ENCODE data around the gene C16orf74.

Gene C16orf74

DNA sequence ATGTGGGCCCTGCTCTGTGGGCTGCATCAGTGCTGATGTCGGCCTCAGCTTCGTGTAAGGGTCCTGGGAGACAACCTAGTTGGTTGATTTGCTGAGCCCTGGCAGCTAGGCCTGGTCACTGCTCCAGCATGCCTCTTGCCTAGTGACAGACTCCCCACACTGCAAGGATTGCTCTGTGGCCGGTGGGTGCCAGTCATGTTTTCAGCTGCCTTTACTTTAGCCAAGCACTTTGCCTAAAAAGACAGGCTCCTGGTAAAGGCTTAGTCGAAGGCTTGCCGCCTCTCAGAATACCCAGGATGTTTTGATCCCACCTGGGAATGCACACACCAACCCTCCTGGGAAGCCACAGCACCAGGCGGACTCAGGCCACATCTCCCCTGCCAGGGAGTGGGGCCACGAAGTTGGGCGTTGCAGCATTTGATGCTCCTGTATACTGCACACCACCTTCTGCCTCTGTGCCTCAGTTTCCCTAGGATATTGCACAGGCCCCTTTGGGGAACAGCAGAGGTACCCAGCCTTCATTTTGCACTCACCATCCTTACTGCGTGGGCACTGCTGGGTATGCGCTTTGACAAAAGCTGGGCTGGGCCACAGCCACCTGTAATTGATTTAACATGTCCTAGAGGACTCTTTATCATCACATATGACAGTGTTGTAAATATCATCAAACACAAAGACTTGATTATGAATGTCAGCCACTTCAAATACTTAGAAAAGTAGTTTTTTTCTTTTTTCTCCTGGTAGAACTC, 82.0 kb downstream of the C16orf74 start:
- Histone ChIP-seq H3K27ac (no peak overlapping the region), H3K9me3 (no peaks in the 10 kb centered on the region), H3K27me3 (no peaks in the 10 kb centered on the region), H3K4me1 (no peaks in the 10 kb centered on the region), H4K20me1 (peaks cover 90% of the 10 kb centered on the region), H3K36me3 (peaks cover 100% of the 10 kb centered on the region), H3K4me2 (no peak overlapping the region), H3K9ac (no peak overlapping the region), H3K4me3 (no peak overlapping the region)
- no peak for TF ChIP-seq Cebpa-rat (IDR thresholded peaks at IDR 0.05)

DNA sequence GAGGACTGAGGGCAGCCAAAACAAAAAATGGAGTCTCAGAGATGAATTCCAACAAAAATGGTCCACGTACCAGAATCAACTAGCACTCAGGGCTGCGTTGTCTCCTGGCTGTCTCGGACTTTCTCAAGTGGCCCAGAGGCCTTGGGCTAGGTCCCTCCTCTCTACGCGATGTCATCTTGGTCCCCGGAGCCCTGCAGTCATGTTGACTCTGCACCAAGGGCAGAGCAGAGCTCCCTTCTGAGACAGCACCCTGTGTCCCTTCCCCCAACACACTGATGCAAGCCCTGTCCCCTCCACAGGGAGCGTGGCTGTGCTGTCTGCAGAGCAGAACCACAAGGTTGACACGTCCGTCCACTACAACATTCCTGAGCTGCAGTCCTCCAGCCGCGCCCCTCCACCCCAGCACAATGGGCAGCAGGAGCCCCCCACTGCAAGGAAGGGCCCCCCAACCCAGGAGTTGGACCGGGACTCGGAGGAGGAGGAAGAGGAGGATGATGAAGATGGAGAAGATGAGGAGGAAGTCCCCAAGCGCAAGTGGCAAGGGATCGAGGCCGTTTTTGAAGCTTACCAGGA, 83.0 kb downstream of the C16orf74 start:
- Histone ChIP-seq H3K4me2 (no peak overlapping the region), H3K27ac (no peak overlapping the region), H3K9ac (no peak overlapping the region), H3K4me1 (no peaks in the 10 kb centered on the region), H3K27me3 (no peaks in the 10 kb centered on the region), H3K4me3 (no peak overlapping the region), H4K20me1 (peaks cover 89% of the 10 kb centered on the region), H3K9me3 (no peaks in the 10 kb centered on the region), H3K36me3 (peaks cover 100% of the 10 kb centered on the region)
- no peak for TF ChIP-seq Cebpa-rat (IDR thresholded peaks at IDR 0.05)

DNA sequence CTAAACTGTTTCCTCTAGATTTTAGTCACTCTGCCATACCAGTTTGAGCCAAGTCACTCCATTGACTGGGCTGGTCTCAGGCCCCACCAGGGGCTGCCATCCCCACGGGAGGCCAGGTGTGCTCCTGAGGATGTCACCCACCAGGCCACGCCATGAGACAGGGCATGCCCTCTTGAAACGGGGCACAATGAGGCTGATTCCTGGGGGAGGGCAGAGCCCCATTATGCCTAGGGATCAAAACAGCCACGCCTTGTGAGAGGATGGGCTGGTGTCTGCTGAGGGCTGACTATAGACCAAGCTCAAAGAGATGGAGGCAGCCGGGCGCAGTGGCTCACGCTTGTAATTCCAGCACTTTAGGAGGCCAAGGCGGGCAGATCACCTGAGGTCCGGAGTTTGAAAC, 83.6 kb downstream of the C16orf74 start:
- no peak overlapping the region for H3K27ac ChIP-seq
- H3K27me3 ChIP-seq: no peaks in the 10 kb centered on the region
- TF ChIP-seq Cebpa-rat (IDR thresholded peaks at IDR 0.05): no peak
- H3K36me3 ChIP-seq: peaks cover 100% of the 10 kb centered on the region
- no peak overlapping the region for H3K9ac ChIP-seq
- no peak overlapping the region for H3K4me2 ChIP-seq
- H4K20me1 ChIP-seq: peaks cover 89% of the 10 kb centered on the region
- no peaks in the 10 kb centered on the region for H3K9me3 ChIP-seq
- H3K4me1 ChIP-seq: no peaks in the 10 kb centered on the region
- no peak overlapping the region for H3K4me3 ChIP-seq

DNA sequence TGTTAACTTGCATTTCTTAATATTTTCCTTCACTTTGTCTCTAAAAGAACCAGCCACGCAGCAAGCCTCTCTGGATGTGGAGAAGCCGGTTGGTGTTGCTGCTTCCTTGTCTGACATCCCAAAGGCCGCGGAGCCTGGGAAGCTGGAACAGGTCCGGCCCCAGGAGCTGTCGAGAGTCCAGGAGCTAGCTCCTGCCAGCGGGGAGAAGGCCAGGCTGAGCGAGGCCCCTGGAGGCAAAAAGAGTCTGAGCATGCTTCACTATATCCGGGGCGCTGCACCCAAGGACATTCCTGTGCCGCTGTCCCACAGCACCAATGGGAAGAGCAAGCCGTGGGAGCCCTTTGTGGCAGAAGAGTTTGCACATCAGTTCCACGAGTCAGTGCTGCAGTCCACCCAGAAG, 85.0 kb downstream of the C16orf74 start:
- Histone ChIP-seq H4K20me1 (peaks cover 93% of the 10 kb centered on the region), H3K4me2 (no peak overlapping the region), H3K27ac (no peak overlapping the region), H3K36me3 (peaks cover 100% of the 10 kb centered on the region), H3K4me1 (no peaks in the 10 kb centered on the region), H3K4me3 (no peak overlapping the region), H3K9me3 (no peaks in the 10 kb centered on the region), H3K27me3 (no peaks in the 10 kb centered on the region), H3K9ac (no peak overlapping the region)
- no peak for TF ChIP-seq Cebpa-rat (IDR thresholded peaks at IDR 0.05)

DNA sequence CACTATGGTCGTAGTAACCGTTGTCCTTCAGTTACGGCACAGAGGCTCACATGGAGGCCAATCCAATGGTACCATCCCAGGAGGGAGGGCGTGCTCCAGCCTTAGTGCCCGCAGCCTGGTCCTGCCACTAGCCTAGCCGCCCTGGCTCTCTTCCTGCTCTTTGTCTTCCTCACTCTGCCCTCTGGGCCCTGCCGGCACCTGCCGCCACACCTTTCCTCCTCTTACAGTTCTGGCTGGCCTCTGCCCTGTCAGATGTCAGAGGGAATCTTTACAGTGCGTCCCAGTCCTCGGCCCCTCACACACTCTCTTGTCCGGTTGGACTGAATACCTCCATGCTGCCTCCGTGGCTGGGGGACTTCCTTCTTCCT, 85.5 kb downstream of the C16orf74 start:
- no peak for TF ChIP-seq Cebpa-rat (IDR thresholded peaks at IDR 0.05)
- no peak overlapping the region for H3K27ac ChIP-seq
- H3K4me1 ChIP-seq: no peaks in the 10 kb centered on the region
- no peaks in the 10 kb centered on the region for H3K9me3 ChIP-seq
- H3K9ac ChIP-seq: no peak overlapping the region
- no peak overlapping the region for H3K4me3 ChIP-seq
- H3K36me3 ChIP-seq: peaks cover 100% of the 10 kb centered on the region
- H4K20me1 ChIP-seq: peaks cover 97% of the 10 kb centered on the region
- H3K27me3 ChIP-seq: no peaks in the 10 kb centered on the region
- no peak overlapping the region for H3K4me2 ChIP-seq

DNA sequence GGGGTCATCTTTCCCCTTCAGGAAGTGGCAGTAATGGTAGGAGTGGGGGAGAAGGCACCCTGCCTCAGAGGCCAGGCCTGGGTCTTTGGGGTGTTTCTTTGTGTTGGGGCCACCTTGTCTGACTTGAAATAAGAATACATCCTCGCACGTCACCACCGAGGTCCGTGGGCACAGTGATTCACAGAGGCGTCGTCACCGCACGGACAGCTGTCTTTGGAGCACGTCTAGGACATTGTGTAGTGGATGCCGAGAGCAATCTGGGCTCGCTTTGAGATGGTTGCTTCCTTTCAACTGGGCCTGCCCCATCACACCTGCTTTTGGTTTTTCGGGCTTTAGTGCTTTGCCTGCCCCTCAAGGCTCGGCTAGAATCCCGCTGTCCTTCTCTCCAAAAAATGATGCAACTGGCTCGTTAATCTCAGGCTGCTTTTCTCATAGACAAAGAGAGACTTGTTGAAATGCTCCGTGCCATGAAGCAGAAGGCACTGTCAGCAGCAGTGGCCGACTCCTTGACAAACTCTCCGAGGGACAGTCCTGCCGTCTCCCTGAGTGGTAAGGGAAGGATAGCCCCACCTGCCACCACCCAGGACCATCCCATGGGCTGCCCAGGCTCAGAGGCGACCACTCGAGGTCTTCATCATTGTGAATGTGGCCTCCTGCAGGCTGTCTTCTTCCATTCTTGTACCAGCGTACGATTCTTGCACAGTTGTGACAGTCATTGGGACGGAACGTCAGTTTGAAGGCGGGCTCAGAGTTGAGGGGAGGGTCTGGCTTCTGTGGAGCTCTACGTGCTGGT, 86.1 kb downstream of the C16orf74 start:
- H3K27ac ChIP-seq: no peak overlapping the region
- no peak overlapping the region for H3K4me3 ChIP-seq
- TF ChIP-seq Cebpa-rat (IDR thresholded peaks at IDR 0.05): no peak
- no peaks in the 10 kb centered on the region for H3K9me3 ChIP-seq
- no peak overlapping the region for H3K4me2 ChIP-seq
- peaks cover 100% of the 10 kb centered on the region for H3K36me3 ChIP-seq
- H3K9ac ChIP-seq: no peak overlapping the region
- peaks cover 97% of the 10 kb centered on the region for H4K20me1 ChIP-seq
- H3K4me1 ChIP-seq: no peaks in the 10 kb centered on the region
- H3K27me3 ChIP-seq: no peaks in the 10 kb centered on the region

DNA sequence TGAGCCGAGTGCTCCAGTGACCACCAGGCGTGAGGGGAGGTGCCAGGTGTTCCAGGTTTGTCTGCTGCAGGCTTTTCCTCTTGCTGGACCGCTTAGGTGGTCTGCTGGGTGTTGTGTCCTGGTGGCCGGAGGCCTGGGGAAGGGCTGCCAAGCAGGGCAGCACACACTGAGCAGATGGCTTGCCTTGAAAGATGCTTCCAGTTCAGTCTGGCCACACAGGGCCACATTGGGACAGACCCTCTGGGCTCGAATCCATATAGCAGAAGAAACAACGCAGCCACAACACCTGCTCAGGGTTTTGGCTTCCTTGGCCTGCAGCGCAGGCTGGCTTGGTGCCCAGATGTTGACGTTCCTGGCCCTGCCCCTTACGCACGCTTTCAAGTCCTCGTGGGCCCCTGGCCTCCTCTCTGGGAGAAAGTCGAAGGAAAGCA, 87.0 kb downstream of the C16orf74 start:
- no peak overlapping the region for H3K9ac ChIP-seq
- H3K27me3 ChIP-seq: no peaks in the 10 kb centered on the region
- H3K9me3 ChIP-seq: no peaks in the 10 kb centered on the region
- H3K36me3 ChIP-seq: peaks cover 100% of the 10 kb centered on the region
- no peak for TF ChIP-seq Cebpa-rat (IDR thresholded peaks at IDR 0.05)
- no peak overlapping the region for H3K4me3 ChIP-seq
- peaks cover 97% of the 10 kb centered on the region for H4K20me1 ChIP-seq
- no peak overlapping the region for H3K4me2 ChIP-seq
- H3K27ac ChIP-seq: no peak overlapping the region
- no peaks in the 10 kb centered on the region; the same call in 1 of the 2 replicates for H3K4me1 ChIP-seq

DNA sequence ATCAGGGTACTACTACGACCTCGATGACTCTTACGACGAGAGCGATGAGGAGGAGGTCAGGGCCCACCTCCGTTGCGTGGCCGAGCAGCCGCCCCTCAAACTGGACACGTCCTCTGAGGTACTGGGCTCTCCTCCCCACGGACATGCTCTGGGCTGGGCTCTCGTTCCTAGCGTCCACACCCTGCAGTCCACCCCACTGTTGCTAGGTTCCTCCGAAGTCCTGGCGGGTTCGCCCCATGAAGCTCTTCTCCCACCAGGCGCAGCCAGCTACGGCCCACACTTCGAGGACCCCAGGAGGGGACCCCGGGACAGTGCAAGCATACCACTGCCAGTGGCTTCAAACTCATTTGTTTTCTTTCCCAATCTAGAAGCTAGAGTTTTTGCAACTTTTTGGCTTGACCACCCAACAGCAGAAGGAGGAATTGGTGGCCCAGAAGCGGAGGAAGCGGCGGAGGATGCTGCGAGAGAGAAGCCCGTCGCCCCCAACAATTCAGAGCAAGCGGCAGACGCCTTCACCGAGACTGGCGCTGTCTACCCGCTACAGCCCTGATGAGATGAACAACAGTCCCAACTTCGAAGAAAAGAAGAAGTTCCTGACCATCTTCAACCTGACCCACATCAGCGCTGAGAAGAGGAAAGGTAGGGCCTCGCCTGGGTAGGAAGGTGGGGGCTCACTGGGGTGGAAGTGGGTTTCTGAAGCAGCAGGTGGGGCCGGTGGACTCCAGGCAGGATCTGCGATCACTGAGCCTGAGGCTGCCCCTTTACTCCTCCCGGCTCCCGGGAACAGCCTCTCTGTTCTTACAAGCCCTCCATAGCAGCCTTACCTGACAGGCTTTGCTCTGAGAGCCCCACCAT, 87.7 kb downstream of the C16orf74 start:
- H3K9ac ChIP-seq: no peak overlapping the region
- peaks cover 100% of the 10 kb centered on the region for H3K36me3 ChIP-seq
- TF ChIP-seq Cebpa-rat (IDR thresholded peaks at IDR 0.05): no peak
- H4K20me1 ChIP-seq: peaks cover 97% of the 10 kb centered on the region
- no peaks in the 10 kb centered on the region; the same call in 1 of the 2 replicates for H3K4me1 ChIP-seq
- no peak overlapping the region for H3K4me2 ChIP-seq
- H3K27ac ChIP-seq: no peak overlapping the region
- H3K9me3 ChIP-seq: no peaks in the 10 kb centered on the region
- H3K27me3 ChIP-seq: no peaks in the 10 kb centered on the region
- H3K4me3 ChIP-seq: no peak overlapping the region

DNA sequence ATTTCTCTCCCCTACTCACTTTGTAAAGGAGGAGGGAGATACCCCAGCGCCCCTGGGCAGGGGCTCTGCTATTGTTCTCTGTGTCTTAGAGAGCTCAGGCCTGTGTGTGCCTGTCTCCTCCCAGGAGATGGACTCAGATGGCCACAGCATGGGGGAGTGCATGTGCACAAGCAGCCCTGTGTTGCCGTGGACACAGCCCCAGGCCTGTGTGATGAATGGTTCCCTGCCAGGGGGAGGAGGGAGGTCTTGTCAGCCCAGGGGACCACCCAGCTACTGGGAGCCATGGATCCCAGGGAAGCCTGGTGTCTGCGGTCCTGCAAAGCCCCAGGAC, 88.4 kb downstream of the C16orf74 start:
- Histone ChIP-seq H3K36me3 (peaks cover 100% of the 10 kb centered on the region), H3K4me1 (no peaks in the 10 kb centered on the region; the same call in 1 of the 2 replicates), H3K4me2 (no peak overlapping the region), H3K4me3 (no peak overlapping the region), H3K27me3 (no peaks in the 10 kb centered on the region), H3K27ac (no peak overlapping the region), H3K9me3 (no peaks in the 10 kb centered on the region), H4K20me1 (peaks cover 97% of the 10 kb centered on the region), H3K9ac (no peak overlapping the region)
- no peak for TF ChIP-seq Cebpa-rat (IDR thresholded peaks at IDR 0.05)

Data from BLaER1 (cell line).